Lung (tissue), 12 donors: ENCODE data around the gene ITGA7. TPM values are rescaled to one million over a fixed set of nuclear protein-coding genes. Genes with fewer than 3 reads are reported as not detected.

ENCODE experiments used
- ATAC-seq: fragments of 200-7000 bp; cut with Tn5 transposase; one replicate; pipeline ENCODE4 v1.9.1; 2020; ENCODE audit warnings: moderate number of reproducible peaks; ENCODE audit not compliant: insufficient read depth, low FRiP score
- DNase-seq, 3 donors: peaks; one replicate each; pipeline ENCODE4 v3.0.0-alpha.2; 2013 to 2017
- H3K27ac ChIP-seq, 2 donors: one replicate each; pipeline ENCODE4 v1.5.1; 2013; ENCODE audit warnings: mild to moderate bottlenecking in 2 of 2, moderate library complexity in 2 of 2, control low read depth in 1 of 2, inconsistent platforms in 1 of 2, low read depth in 1 of 2, low read length in 1 of 2
- H3K27me3 ChIP-seq, 3 donors: one replicate each; pipeline ENCODE4 v1.5.1; 2013; ENCODE audit warnings: low read length in 2 of 3; ENCODE audit not compliant: control insufficient read depth in 3 of 3, insufficient read depth in 3 of 3
- H3K36me3 ChIP-seq, 4 donors: one replicate each; pipeline ENCODE4 v1.5.1; 2013; ENCODE audit warnings: low read length in 4 of 4, mild to moderate bottlenecking in 1 of 4, moderate library complexity in 1 of 4; ENCODE audit not compliant: control insufficient read depth in 4 of 4, insufficient read depth in 4 of 4
- H3K4me1 ChIP-seq, 5 donors: one replicate each; pipeline ENCODE4 v1.5.1; 2013; ENCODE audit warnings: low read length in 5 of 5, mild to moderate bottlenecking in 2 of 5, moderate library complexity in 1 of 5; ENCODE audit not compliant: control insufficient read depth in 5 of 5, insufficient read depth in 5 of 5
- H3K4me3 ChIP-seq: one replicate; pipeline ENCODE4 v1.5.1; 2013; ENCODE audit warnings: mild to moderate bottlenecking, control low read depth, moderate library complexity
- H3K9ac ChIP-seq, 2 donors: one replicate each; pipeline ENCODE4 v1.5.1; 2013; ENCODE audit warnings: low read length in 2 of 2, control low read depth in 1 of 2; ENCODE audit not compliant: insufficient read depth in 1 of 2
- H3K9me3 ChIP-seq, 4 donors: one replicate each; pipeline ENCODE4 v1.5.1; 2013; ENCODE audit warnings: low read length in 3 of 4, mild to moderate bottlenecking in 1 of 4, moderate library complexity in 1 of 4; ENCODE audit not compliant: control insufficient read depth in 4 of 4, insufficient read depth in 3 of 4
- CTCF ChIP-seq: IDR thresholded peaks from 2 replicates; pipeline ENCODE4 v1.5.1; 2012; ENCODE audit warnings: mild to moderate bottlenecking; ENCODE audit errors: control extremely low read depth, extremely low read depth
- WGBS, 2 donors: extraction: QIAGEN DNeasy Blood & Tissue Kit; methylation state at CpG; one replicate each; pipeline ENCODE4 v1.1.7; 2013; 5-methylcytosine and 5-hydroxymethylcytosine counted together
- polyA plus RNA-seq, 2 donors: library from polyadenylated mRNA; stranded (reverse); fragments of 200-250 nt; gene quantifications; one replicate each; pipeline ENCODE4 v1.2.1, GENCODE V29; 2013
- total RNA-seq, 2 donors: library from RNA; depleted of rRNA in 1 of 2; stranded (reverse); fragments of >200 nt in 1 of 2; gene quantifications; one replicate each; pipeline ENCODE4 v1.2.1, GENCODE V29; 2014 to 2021
- donor health status: control.
- donor health status: control.
- donor health status: Bipolar disorder and iron deficiency.
- donor health status: healthy.
- donor health status: DM: yes; HTN: yes; CAD: no.

The ITGA7 gene
- total and polyA plus RNA-seq, 4 donors: 8.2 to 28.4 (median 17.7) TPM

DNA sequence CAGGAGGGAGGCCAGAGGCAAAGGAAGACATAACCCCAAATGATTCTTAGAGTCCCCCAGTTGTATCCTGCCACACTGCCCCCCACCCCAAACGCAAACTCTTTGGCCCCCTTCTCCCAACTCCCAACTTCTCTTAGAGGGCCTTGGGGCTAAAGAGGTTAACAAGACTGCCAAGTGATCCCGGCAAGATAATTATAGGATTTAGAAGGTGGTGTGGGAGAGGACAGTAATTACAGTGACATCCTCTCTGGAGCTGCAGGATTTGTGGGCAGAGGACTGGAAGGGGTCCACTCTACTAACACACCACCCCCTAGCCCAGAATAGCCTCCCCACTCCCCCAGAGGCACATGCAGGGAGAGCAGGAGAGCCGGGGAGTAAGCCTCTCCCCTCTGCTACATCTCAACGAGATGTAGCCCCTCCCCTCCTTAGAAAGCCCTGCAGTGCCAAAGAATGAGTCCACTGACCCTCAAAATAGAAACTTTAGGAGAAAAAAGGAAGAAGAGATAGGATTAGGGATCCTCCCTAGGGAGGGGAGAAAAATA is 29.9 kb upstream of the ITGA7 start:
- Histone ChIP-seq H3K9me3 (no peaks in the 10 kb centered on the region), H3K9ac (peak overlapping the region; percentile 59 to 91), H3K4me1 (peaks cover 0 to 30% (median 11%) of the 10 kb centered on the region in 5 donors), H3K27ac (peak overlapping the region in 1 of 2 donors; percentile 23), H3K4me3 (no peak overlapping the region), H3K27me3 (no peaks in the 10 kb centered on the region), H3K36me3 (no peaks in the 10 kb centered on the region)
- ATAC-seq (no peak), DNase-seq (peak in 2 of 3 donors; percentile 62 to 73)
- WGBS, 2 donors: 15 to 18% methylated on average over 4 of the region's 4 CpGs
- no peak for TF ChIP-seq CTCF

- ATAC-seq: peak; percentile 77
- WGBS, 2 donors: 39 to 51% methylated on average over 6 of the region's 6 CpGs
- DNase-seq: peak; percentile 74 to 80 (median 76)
These were observed 29.3 kb upstream of the ITGA7 start for GRCh38 chr12:55736780-55737580.

GRCh38 chr12:55736076-55736475 is 28.4 kb upstream of the ITGA7 start:
- H3K4me1 ChIP-seq: peaks cover 0 to 19% (median 0%) of the 10 kb centered on the region in 5 donors
- 57 to 78% methylated on average over 3 of the region's 3 CpGs for WGBS, 2 donors
- H3K9ac ChIP-seq: peak overlapping the region in 1 of 2 donors; percentile 28
- H3K9me3 ChIP-seq: no peaks in the 10 kb centered on the region
- no peak for TF ChIP-seq CTCF
- no peaks in the 10 kb centered on the region for H3K36me3 ChIP-seq
- ATAC-seq: no peak
- H3K4me3 ChIP-seq: no peak overlapping the region
- H3K27me3 ChIP-seq: no peaks in the 10 kb centered on the region
- DNase-seq: no peak
- no peak overlapping the region for H3K27ac ChIP-seq

More at GRCh38 chr12:55736780-55737580, 29.3 kb upstream of the ITGA7 start:
- no peaks in the 10 kb centered on the region for H3K27me3 ChIP-seq
- no peak overlapping the region for H3K4me3 ChIP-seq
- no peaks in the 10 kb centered on the region for H3K36me3 ChIP-seq
- H3K4me1 ChIP-seq: peaks cover 0 to 24% (median 4%) of the 10 kb centered on the region in 5 donors
- no peaks in the 10 kb centered on the region for H3K9me3 ChIP-seq
- H3K27ac ChIP-seq: no peak overlapping the region
- TF ChIP-seq CTCF: peak; percentile 66
- peak overlapping the region in 1 of 2 donors; percentile 23 for H3K9ac ChIP-seq
